OCI-LY7 (cell line): Measurements from ENCODE around the gene FGF8. TPM values are rescaled to one million over a fixed set of nuclear protein-coding genes. Genes with fewer than 3 reads are reported as not detected.

Experiments
- BruUV-seq: library from RNA; stranded (reverse); fragments of 400-500 nt; replicated peaks from 2 replicates; lab custom pipeline; 2021; lab: Mats Ljungman, UMichigan
- CTCF ChIA-PET: fragments of 300-600 bp; sonication (Branson Sonifier 250); formaldehyde crosslinking; loops from one replicate; lab custom pipeline; 2022; ENCODE audit warnings: antibody characterized with exemption; ENCODE audit not compliant: unreplicated experiment; lab: Charles Lee
- POLR2A ChIA-PET: fragments of 300-600 bp; sonication (Branson Sonifier 250); formaldehyde crosslinking; loops from one replicate; lab custom pipeline; 2022; ENCODE audit warnings: antibody characterized with exemption; lab: Charles Lee
- DNase-seq: peaks from one replicate; pipeline ENCODE4 v3.0.0-alpha.2; 2015; ENCODE audit warnings: low spot score
- H2AFZ ChIP-seq: fragments of 200-600 bp; sonication (generic), shearing (Covaris generic); 2 replicates; pipeline ENCODE4 v1.6.1; 2014; ENCODE audit warnings: mild to moderate bottlenecking, antibody characterized with exemption, low read length, moderate library complexity
- H3K27ac ChIP-seq: fragments of 200-600 bp; sonication (generic); 2 replicates; pipeline ENCODE4 v1.5.1; 2014; ENCODE audit warnings: mixed run types, low read depth, mild to moderate bottlenecking, moderate library complexity, low read length, inconsistent platforms; ENCODE audit not compliant: poor library complexity, severe bottlenecking
- H3K36me3 ChIP-seq: fragments of 200-600 bp; sonication (generic); 2 replicates; pipeline ENCODE4 v1.6.1; 2014; ENCODE audit warnings: mild to moderate bottlenecking, antibody characterized with exemption, low read length, moderate library complexity, mixed read lengths; ENCODE audit not compliant: insufficient read depth
- H3K4me1 ChIP-seq: fragments of 200-600 bp; sonication (generic); 2 replicates; pipeline ENCODE4 v1.5.1; 2014; ENCODE audit warnings: mild to moderate bottlenecking, low read length; ENCODE audit not compliant: insufficient read depth, poor library complexity, severe bottlenecking
- H3K4me2 ChIP-seq: fragments of 200-600 bp; sonication (generic); 2 replicates; pipeline ENCODE4 v1.6.1; 2014; ENCODE audit warnings: mild to moderate bottlenecking, low read length
- H3K4me3 ChIP-seq: fragments of 200-600 bp; sonication (generic); 2 replicates; pipeline ENCODE4 v1.5.1; 2014; ENCODE audit warnings: mild to moderate bottlenecking, low read depth, low read length; ENCODE audit not compliant: poor library complexity, severe bottlenecking
- H3K79me2 ChIP-seq: fragments of 200-600 bp; sonication (generic); 2 replicates; pipeline ENCODE4 v1.6.1; 2016; ENCODE audit warnings: low read depth, mild to moderate bottlenecking, low read length, moderate library complexity, mixed read lengths; ENCODE audit not compliant: insufficient read depth
- H3K9me2 ChIP-seq: fragments of 200-600 bp; sonication (generic); 2 replicates; pipeline ENCODE4 v1.6.1; 2016; ENCODE audit warnings: mild to moderate bottlenecking, low read length, mixed read lengths; ENCODE audit not compliant: insufficient read depth
- H3K9me3 ChIP-seq: fragments of 200-600 bp; sonication (generic); 2 replicates; pipeline ENCODE4 v1.6.1; 2014; ENCODE audit warnings: mild to moderate bottlenecking, mixed run types, low read length, mixed read lengths
- H4K20me1 ChIP-seq: fragments of 200-600 bp; sonication (generic); 2 replicates; pipeline ENCODE4 v1.6.1; 2014; ENCODE audit warnings: mild to moderate bottlenecking, antibody characterized with exemption, low read length, moderate library complexity, mixed read lengths; ENCODE audit not compliant: insufficient read depth
- EZH2phosphoT487 ChIP-seq: fragments of 200-600 bp; sonication (generic); IDR thresholded peaks from 2 replicates; pipeline ENCODE4 v1.6.1; 2018; ENCODE audit warnings: low read depth, borderline replicate concordance, mild to moderate bottlenecking, mixed run types, antibody characterized with exemption, low read length, moderate library complexity, mixed read lengths
- intact Hi-C: fragments of 100-400 bp; cut with micrococcal nuclease; formaldehyde crosslinking; loops from one replicate; pipeline ENCODE4 v1.10.0; 2022; ENCODE audit not compliant: unreplicated experiment
- total RNA-seq, 2 experiments: library from RNA; depleted of rRNA in 1 of 2; stranded (reverse); fragments of >200 nt in 1 of 2; shearing (Covaris generic) in 1 of 2; gene quantifications; 2 replicates each; pipeline ENCODE4 v1.2.3, GENCODE V29; 2014 to 2022
- TF ChIP-seq, protein P1 (sequence below): fragments of 200-600 bp; sonication (generic); conservative IDR thresholded peaks from 2 replicates; pipeline ENCODE4 v1.5.1; 2014; ENCODE audit warnings: mild to moderate bottlenecking, antibody characterized with exemption, low read length, moderate library complexity, mixed read lengths

Gene FGF8
- total RNA-seq, 2 experiments from 2014 or later, result 0.44 to 0.86 TPM

DNA sequence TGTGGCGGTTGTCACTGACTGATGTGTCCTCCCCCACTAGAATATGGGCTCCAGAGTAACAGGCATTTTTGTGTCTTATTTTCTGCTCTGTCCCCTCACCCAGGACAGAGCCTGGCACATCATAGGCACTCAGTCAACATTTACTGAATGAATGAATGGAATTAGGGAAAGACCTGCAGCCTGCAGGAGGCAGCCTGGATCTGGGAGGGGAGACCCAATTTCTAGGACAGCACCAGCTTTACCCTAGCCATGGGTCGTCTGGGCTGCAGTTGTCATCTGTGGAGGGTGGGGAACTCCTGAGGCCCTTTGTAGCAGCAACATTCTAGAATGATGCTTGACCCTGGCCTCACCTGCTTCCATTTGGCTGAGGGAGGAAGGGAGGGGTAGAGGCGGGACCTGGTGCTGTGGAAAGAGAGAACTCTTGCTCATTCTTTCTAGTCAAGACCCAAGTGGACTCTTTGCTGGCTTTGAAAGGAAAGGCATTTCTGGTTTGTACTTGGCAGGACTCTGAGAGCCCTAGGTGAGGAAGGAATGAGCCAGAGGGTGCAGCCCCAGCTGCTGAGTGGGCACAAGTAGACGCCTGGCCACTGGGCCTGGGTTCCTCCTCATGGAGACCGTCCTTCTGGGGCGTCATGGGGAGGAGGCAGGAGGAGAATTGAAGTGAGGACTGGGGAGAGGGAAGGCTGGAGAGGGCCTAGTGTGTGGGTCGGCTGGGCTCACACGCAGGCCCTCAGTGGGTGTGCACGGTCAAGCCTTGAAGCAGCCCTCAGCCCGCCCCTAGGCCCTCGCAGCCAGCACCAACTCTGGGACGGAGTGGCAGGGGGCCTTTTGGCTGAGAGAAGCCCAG, 8.9 kb downstream of the FGF8 start:
- no TSS peak for BruUV-seq

DNA sequence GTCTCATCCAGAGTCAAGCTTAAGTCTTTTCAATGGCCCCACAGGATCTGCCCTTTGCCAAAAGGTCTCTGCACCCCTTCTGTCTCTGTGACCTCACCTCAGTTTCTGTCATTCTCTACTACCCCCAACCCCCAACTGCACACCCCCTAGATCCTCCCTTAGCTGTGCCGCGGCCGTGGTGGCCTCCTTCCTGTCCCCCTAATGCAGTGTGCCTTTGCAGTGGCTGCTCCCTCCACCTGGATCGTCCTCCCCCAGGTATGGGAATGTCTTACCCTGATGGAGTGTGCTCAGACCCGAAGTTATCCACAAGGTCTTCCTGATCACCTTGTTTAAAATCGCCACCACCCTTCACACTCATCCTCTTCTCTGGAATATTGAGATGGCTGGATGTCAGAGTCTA, 9.6 kb downstream of the FGF8 start:
- Histone ChIP-seq H3K4me3 (no peak overlapping the region), H4K20me1 (no peaks in the 10 kb centered on the region), H3K79me2 (no peaks in the 10 kb centered on the region), H3K9me3 (no peaks in the 10 kb centered on the region), H3K27ac (no peak overlapping the region), H2AFZ (no peak overlapping the region), H3K4me2 (no peak overlapping the region), H3K36me3 (no peaks in the 10 kb centered on the region), H3K9me2 (no peaks in the 10 kb centered on the region), H3K4me1 (no peaks in the 10 kb centered on the region)
- TF ChIP-seq EZH2phosphoT487, result no peak
- TF ChIP-seq, protein P1, sequence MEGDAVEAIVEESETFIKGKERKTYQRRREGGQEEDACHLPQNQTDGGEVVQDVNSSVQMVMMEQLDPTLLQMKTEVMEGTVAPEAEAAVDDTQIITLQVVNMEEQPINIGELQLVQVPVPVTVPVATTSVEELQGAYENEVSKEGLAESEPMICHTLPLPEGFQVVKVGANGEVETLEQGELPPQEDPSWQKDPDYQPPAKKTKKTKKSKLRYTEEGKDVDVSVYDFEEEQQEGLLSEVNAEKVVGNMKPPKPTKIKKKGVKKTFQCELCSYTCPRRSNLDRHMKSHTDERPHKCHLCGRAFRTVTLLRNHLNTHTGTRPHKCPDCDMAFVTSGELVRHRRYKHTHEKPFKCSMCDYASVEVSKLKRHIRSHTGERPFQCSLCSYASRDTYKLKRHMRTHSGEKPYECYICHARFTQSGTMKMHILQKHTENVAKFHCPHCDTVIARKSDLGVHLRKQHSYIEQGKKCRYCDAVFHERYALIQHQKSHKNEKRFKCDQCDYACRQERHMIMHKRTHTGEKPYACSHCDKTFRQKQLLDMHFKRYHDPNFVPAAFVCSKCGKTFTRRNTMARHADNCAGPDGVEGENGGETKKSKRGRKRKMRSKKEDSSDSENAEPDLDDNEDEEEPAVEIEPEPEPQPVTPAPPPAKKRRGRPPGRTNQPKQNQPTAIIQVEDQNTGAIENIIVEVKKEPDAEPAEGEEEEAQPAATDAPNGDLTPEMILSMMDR, result no peak
- intact Hi-C loops, result no loop called here
- ChIA-PET CTCF (no interaction called here), POLR2A (no interaction called here)
- no peak for DNase-seq
- BruUV-seq, result no TSS peak

More for the DNA sequence above, 8.9 kb downstream of the FGF8 start:
- intact Hi-C loops, result no loop called here
- ChIA-PET CTCF (interaction anchor here (1.7 kb wide), 1 partner anchor 165 kb away, joined by 7 read pairs; no protein-coding TSS in a partner anchor), POLR2A (no interaction called here)
- TF ChIP-seq, protein P1, result no peak
- no peak for TF ChIP-seq EZH2phosphoT487
- Histone ChIP-seq H3K4me3 (no peak overlapping the region), H3K79me2 (no peaks in the 10 kb centered on the region), H3K4me2 (no peak overlapping the region), H4K20me1 (no peaks in the 10 kb centered on the region), H3K36me3 (no peaks in the 10 kb centered on the region), H3K27ac (no peak overlapping the region), H3K9me2 (no peaks in the 10 kb centered on the region), H2AFZ (no peak overlapping the region), H3K4me1 (no peaks in the 10 kb centered on the region), H3K9me3 (no peaks in the 10 kb centered on the region)
- DNase-seq, result no peak
